ENCODE results near the gene MAP3K15. TPM values are rescaled to one million over a fixed set of nuclear protein-coding genes. Genes with fewer than 3 reads are reported as not detected.
A peak's percentile ranks its signal among the peaks of the same experiment; 100 is the strongest.

Gene MAP3K15
- total and polyA plus RNA-seq, 5 experiments from 2014 or later = 0.22 TPM; not detected in 4

DNA sequence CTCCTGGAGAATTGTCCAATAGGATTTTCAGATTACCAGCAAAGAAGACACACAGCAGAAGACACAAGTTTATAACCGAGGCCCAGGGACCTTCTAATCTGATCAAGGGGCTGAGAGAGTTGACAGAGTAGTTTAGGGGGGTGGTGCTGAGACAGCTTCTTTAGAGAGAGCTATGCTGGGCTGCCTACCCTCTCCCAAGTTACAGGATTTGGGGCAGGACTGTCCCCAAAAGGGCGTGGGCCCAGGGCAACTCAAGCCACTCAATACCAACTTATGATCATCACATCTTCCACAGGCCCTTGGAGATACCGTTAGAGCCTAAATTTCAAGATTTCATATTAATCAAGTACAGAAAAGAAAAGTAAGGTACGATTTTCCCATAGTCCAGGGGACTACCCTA lies 128.6 kb downstream of the MAP3K15 start:
- Mint-ChIP-seq H3K9me3 (peaks cover 0 to 6% (median 0%) of the 10 kb centered on the region in 9 donors), H3K4me1 (no peaks in the 10 kb centered on the region), H3K4me3 (no peak overlapping the region), H3K27me3 (peaks cover 0 to 2% (median 2%) of the 10 kb centered on the region in 5 donors), H3K27ac (no peak overlapping the region), H3K36me3 (no peaks in the 10 kb centered on the region)
- no peak for ATAC-seq
- DNase-seq = no peak
- POLR2A ChIA-PET = no interaction called here

- ATAC-seq (peak; percentile 72 to 73), DNase-seq (peak; percentile 9 to 66 (median 29))
- POLR2A ChIA-PET = no interaction called here
- H3K4me1 Mint-ChIP-seq = no peaks in the 10 kb centered on the region
- peaks cover 0 to 13% (median 0%) of the 10 kb centered on the region in 9 donors for H3K9me3 Mint-ChIP-seq
- no peak overlapping the region for H3K4me3 Mint-ChIP-seq
- H3K27ac Mint-ChIP-seq = no peak overlapping the region
- no peaks in the 10 kb centered on the region for H3K36me3 Mint-ChIP-seq
- peaks cover 2 to 12% (median 5%) of the 10 kb centered on the region in 5 donors for H3K27me3 Mint-ChIP-seq
Measured at GRCh38 chrX:19382555-19383145, 132.7 kb downstream of the MAP3K15 start.

DNA sequence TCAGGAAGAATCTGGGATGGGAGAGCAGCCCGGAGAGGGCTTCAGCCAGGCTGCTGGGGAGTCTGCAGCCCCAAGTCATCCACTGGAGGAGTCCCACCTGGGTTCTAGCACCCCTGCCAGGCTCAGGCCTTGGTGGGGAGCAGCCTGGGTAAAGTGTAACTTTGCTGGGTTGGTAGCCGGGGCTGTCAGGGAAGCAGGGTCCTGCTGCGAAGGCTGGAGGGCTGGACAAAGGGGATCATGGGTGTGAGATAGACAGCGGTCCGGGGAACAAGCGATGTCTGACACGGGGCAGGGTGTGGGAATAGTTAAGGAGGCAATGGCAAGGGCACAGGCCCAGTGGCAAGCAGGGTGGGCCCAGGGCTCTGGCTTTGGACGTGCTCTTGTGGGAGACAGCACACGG lies 134.0 kb downstream of the MAP3K15 start:
- Mint-ChIP-seq H3K4me3 (no peak overlapping the region), H3K27ac (no peak overlapping the region), H3K36me3 (no peaks in the 10 kb centered on the region), H3K4me1 (no peaks in the 10 kb centered on the region), H3K27me3 (peaks cover 2 to 12% (median 5%) of the 10 kb centered on the region in 5 donors), H3K9me3 (peaks cover 0 to 13% (median 0%) of the 10 kb centered on the region in 9 donors)
- POLR2A ChIA-PET = interaction anchor here (0.7 kb wide), 1 partner anchor 119 kb away, joined by 7 read pairs; no protein-coding TSS in a partner anchor
- no peak for DNase-seq
- no peak for ATAC-seq

DNA sequence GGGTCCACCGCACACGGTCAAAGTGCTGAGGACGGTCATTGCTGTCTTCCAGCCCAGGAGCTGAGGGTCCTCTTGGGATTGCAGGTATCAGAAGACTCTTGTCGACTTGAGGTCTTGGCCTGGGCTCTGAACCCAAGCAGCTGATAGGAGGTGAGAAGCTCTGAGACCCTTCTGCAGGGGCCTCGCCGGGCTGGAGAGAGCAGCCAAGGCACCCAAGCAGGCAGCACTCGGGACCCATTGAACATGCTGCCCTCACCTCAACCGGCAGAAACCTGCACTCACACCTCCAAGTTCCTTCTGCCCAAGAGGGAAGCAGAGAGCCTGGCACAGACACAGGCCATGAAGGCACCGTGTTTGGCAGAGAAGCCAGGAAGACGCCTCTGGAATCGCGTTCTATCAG lies 137.5 kb downstream of the MAP3K15 start:
- Mint-ChIP-seq H3K4me1 (peaks cover 0 to 2% (median under 1%) of the 10 kb centered on the region in 4 donors), H3K27ac (no peak overlapping the region), H3K27me3 (peaks cover 0 to 12% (median 4%) of the 10 kb centered on the region in 5 donors), H3K9me3 (peaks cover 0 to 13% (median 0%) of the 10 kb centered on the region in 9 donors), H3K4me3 (no peak overlapping the region), H3K36me3 (no peaks in the 10 kb centered on the region)
- ATAC-seq = no peak
- POLR2A ChIA-PET = no interaction called here
- DNase-seq = no peak

- DNase-seq (no peak), ATAC-seq (no peak)
- POLR2A ChIA-PET = no interaction called here
- H3K4me1 Mint-ChIP-seq = peaks cover 2 to 10% (median 3%) of the 10 kb centered on the region in 4 donors
- no peaks in the 10 kb centered on the region for H3K36me3 Mint-ChIP-seq
- H3K27me3 Mint-ChIP-seq = peaks cover 0 to 3% (median 0%) of the 10 kb centered on the region in 5 donors
- H3K27ac Mint-ChIP-seq = no peak overlapping the region
- peaks cover 0 to 5% (median 0%) of the 10 kb centered on the region in 9 donors for H3K9me3 Mint-ChIP-seq
- no peak overlapping the region for H3K4me3 Mint-ChIP-seq
Measured at GRCh38 chrX:19375546-19375945, 139.8 kb downstream of the MAP3K15 start.

- Mint-ChIP-seq H3K27ac (no peak overlapping the region), H3K36me3 (no peaks in the 10 kb centered on the region), H3K27me3 (peaks cover 0 to 2% (median 0%) of the 10 kb centered on the region in 5 donors), H3K9me3 (peaks cover 0 to 4% (median 0%) of the 10 kb centered on the region in 9 donors), H3K4me1 (peaks cover 2 to 10% (median 3%) of the 10 kb centered on the region in 4 donors), H3K4me3 (peak overlapping the region in 7 of 10 donors; percentile 3 to 95 (median 87))
- ATAC-seq (no peak), DNase-seq (no peak)
- POLR2A ChIA-PET = no interaction called here
Measured at GRCh38 chrX:19373351-19373891, 141.9 kb downstream of the MAP3K15 start.

GRCh38 chrX:19372547-19373331 lies 142.6 kb downstream of the MAP3K15 start:
- Mint-ChIP-seq H3K27me3 (peaks cover 0 to 2% (median 0%) of the 10 kb centered on the region in 5 donors), H3K27ac (peak overlapping the region in 6 of 10 donors; percentile 12 to 86 (median 37)), H3K4me1 (peaks cover 2 to 10% (median 3%) of the 10 kb centered on the region in 4 donors), H3K4me3 (peak overlapping the region; percentile 79 to 97 (median 92)), H3K9me3 (peaks cover 0 to 4% (median 0%) of the 10 kb centered on the region in 9 donors), H3K36me3 (no peaks in the 10 kb centered on the region)
- ATAC-seq (peak; percentile 65 to 66), DNase-seq (peak in 1 of 10 donors; percentile 16)
- POLR2A ChIA-PET = no interaction called here

DNA sequence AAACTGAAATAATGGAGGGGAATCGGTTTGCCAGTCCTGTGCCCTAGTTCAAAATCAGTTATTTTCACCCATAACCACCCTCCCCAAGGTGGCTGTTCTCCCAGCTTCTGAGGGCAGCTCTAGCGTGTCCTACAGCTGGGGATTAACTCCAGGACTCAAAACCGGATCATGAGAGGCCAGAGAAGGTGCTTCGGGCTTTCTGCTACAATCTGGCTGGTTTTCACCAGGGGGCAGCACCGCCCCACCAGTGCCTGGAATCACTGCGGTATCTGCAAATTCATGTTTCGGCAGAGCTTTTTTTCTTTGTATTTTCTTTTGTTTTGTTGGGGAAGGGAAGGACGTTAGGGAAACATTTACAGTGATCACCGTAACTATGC lies 143.2 kb downstream of the MAP3K15 start:
- POLR2A ChIA-PET = interaction anchor here (0.7 kb wide), 1 partner anchor 1717 kb away, joined by 3 read pairs; no protein-coding TSS in a partner anchor

GRCh38 chrX:19370061-19370460 lies 145.2 kb downstream of the MAP3K15 start:
- ATAC-seq (no peak), DNase-seq (no peak)
- Mint-ChIP-seq H3K27me3 (peaks cover 0 to 2% (median 0%) of the 10 kb centered on the region in 5 donors), H3K9me3 (peaks cover 0 to 4% (median 0%) of the 10 kb centered on the region in 9 donors), H3K4me3 (no peak overlapping the region), H3K36me3 (peaks cover 0 to 10% (median 9%) of the 10 kb centered on the region in 3 donors), H3K4me1 (peaks cover 2 to 10% (median 3%) of the 10 kb centered on the region in 4 donors), H3K27ac (no peak overlapping the region)
- POLR2A ChIA-PET = no interaction called here

More for the DNA sequence above, 143.2 kb downstream of the MAP3K15 start:
- DNase-seq (peak; percentile 43 to 79 (median 54)), ATAC-seq (peak; percentile 86 to 93)
- Mint-ChIP-seq H3K4me3 (peak overlapping the region; percentile 79 to 97 (median 92)), H3K4me1 (peaks cover 2 to 10% (median 3%) of the 10 kb centered on the region in 4 donors), H3K36me3 (no peaks in the 10 kb centered on the region), H3K9me3 (peaks cover 0 to 4% (median 0%) of the 10 kb centered on the region in 9 donors), H3K27ac (peak overlapping the region in 6 of 10 donors; percentile 2 to 86 (median 26)), H3K27me3 (peaks cover 0 to 2% (median 0%) of the 10 kb centered on the region in 5 donors)

DNA sequence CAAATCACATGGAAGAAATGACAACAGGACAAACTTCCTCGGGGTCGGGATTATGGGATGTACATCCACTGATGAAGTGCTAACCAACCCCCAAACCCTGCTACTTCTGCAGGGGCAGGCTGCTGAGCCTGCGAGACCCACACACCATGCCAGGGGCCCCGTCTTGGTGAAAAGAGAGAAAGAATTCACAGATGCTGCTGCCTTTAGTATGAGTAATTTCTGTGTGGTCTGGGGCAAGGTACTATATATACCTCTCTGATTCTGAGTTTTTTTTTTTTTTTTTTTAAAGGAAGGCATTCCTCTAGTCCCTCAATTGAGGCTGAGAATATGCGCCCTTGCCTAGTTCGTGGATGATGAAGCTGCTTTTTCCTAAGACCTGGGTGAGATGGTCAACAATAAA lies 146.7 kb downstream of the MAP3K15 start:
- Mint-ChIP-seq H3K36me3 (peaks cover 0 to 19% (median 10%) of the 10 kb centered on the region in 3 donors), H3K4me1 (peaks cover 2 to 10% (median 3%) of the 10 kb centered on the region in 4 donors), H3K9me3 (peaks cover 0 to 4% (median 0%) of the 10 kb centered on the region in 9 donors)

GRCh38 chrX:19361701-19362100 lies 153.6 kb downstream of the MAP3K15 start:
- Mint-ChIP-seq H3K4me3 (no peak overlapping the region), H3K36me3 (peaks cover 2 to 78% (median 10%) of the 10 kb centered on the region in 3 donors), H3K27me3 (no peaks in the 10 kb centered on the region), H3K4me1 (no peaks in the 10 kb centered on the region), H3K27ac (peak overlapping the region in 1 of 10 donors; percentile 38), H3K9me3 (peaks cover 0 to 3% (median 0%) of the 10 kb centered on the region in 9 donors)
- ATAC-seq = no peak
- POLR2A ChIA-PET = no interaction called here
- no peak for DNase-seq

More for the DNA sequence above, 146.7 kb downstream of the MAP3K15 start:
- no peak for DNase-seq
- H3K27me3 Mint-ChIP-seq = peaks cover 0 to 2% (median 0%) of the 10 kb centered on the region in 5 donors
- ATAC-seq = no peak
- H3K27ac Mint-ChIP-seq = no peak overlapping the region
- no peak overlapping the region for H3K4me3 Mint-ChIP-seq
- POLR2A ChIA-PET = no interaction called here

DNA sequence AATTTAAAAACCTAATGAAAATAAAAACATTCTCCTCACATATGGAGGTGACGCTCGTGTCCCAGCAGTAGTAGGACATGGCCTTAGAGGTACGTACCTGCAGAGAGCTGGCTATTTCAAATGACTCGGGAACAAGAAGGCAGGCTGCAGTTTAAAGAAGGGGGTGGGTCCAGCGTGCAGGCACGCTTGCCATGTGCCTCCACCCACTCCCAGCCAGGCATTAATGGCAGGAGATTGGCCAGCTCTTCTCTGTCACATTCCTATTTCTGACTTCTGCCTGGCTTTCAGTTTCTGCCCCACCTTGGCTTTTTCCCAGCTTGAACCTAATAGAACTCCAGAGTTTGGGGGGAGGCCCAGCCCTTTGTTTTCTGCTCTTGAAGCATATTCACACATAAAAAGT lies 154.4 kb downstream of the MAP3K15 start:
- POLR2A ChIA-PET = no interaction called here
- peak overlapping the region in 1 of 10 donors; percentile 72 for H3K27ac Mint-ChIP-seq
- H3K27me3 Mint-ChIP-seq = no peaks in the 10 kb centered on the region
- DNase-seq = no peak
- peaks cover 2 to 82% (median 6%) of the 10 kb centered on the region in 3 donors for H3K36me3 Mint-ChIP-seq
- no peaks in the 10 kb centered on the region for H3K9me3 Mint-ChIP-seq
- H3K4me3 Mint-ChIP-seq = no peak overlapping the region
- H3K4me1 Mint-ChIP-seq = no peaks in the 10 kb centered on the region
- ATAC-seq = no peak
